PC-9 (cell line): Measurements from ENCODE around the gene AKAP8. TPM values are rescaled to one million over a fixed set of nuclear protein-coding genes. Genes with fewer than 3 reads are reported as not detected.

Experiments
- BruUV-seq: library from RNA; stranded (reverse); fragments of 400-500 nt; replicated peaks from 2 replicates; lab custom pipeline; 2021; lab: Mats Ljungman, UMichigan
- CTCF ChIA-PET: fragments of 300-600 bp; sonication (Branson Sonifier 250); formaldehyde crosslinking; loops from one replicate; lab custom pipeline; 2022; ENCODE audit warnings: antibody characterized with exemption; lab: Charles Lee
- POLR2A ChIA-PET: fragments of 300-600 bp; sonication (Branson Sonifier 250); formaldehyde crosslinking; loops from one replicate; lab custom pipeline; 2022; ENCODE audit warnings: antibody characterized with exemption; ENCODE audit not compliant: unreplicated experiment; lab: Charles Lee
- DNase-seq, 2 experiments: peaks; one replicate each; pipeline versions ENCODE4 v3.0.0 to v3.0.0-alpha.2; 2015 to 2022; ENCODE audit warnings: mixed read lengths in 1 of 2
- H2AFZ ChIP-seq: fragments of 200-600 bp; sonication (generic); 2 replicates; pipeline ENCODE4 v1.8.1; 2017; ENCODE audit warnings: antibody characterized with exemption
- H3F3A ChIP-seq: fragments of 200-600 bp; sonication (generic); 2 replicates; pipeline ENCODE4 v1.8.1; 2017; ENCODE audit warnings: antibody characterized with exemption, mild to moderate bottlenecking, low read depth; ENCODE audit not compliant: insufficient read depth
- H3K27ac ChIP-seq: fragments of 200-600 bp; sonication (generic); 2 replicates; pipeline ENCODE4 v1.6.1; 2016; ENCODE audit warnings: mixed run types
- H3K27me3 ChIP-seq: fragments of 200-600 bp; sonication (generic); 2 replicates; pipeline ENCODE4 v1.6.1; 2016; ENCODE audit warnings: low read depth, mixed run types; ENCODE audit not compliant: insufficient read depth
- H3K36me3 ChIP-seq: fragments of 200-600 bp; sonication (generic); 2 replicates; pipeline ENCODE4 v1.6.1; 2016; ENCODE audit warnings: low read depth, mixed run types
- H3K4me1 ChIP-seq: fragments of 200-600 bp; sonication (generic); replicated peaks from 2 replicates; pipeline ENCODE4 v1.6.1; 2016; ENCODE audit warnings: mixed run types; ENCODE audit not compliant: insufficient read depth
- H3K4me2 ChIP-seq: fragments of 200-600 bp; sonication (generic); 2 replicates; pipeline ENCODE4 v1.6.1; 2017; ENCODE audit warnings: mixed run types
- H3K4me3 ChIP-seq: fragments of 200-600 bp; sonication (generic); 2 replicates; pipeline ENCODE4 v1.6.1; 2016; ENCODE audit warnings: mixed run types
- H3K79me2 ChIP-seq: fragments of 200-600 bp; sonication (generic); 2 replicates; pipeline ENCODE4 v1.6.1; 2017; ENCODE audit warnings: low read depth, mixed run types
- H3K9me2 ChIP-seq: fragments of 200-600 bp; sonication (generic); 2 replicates; pipeline ENCODE4 v1.8.1; 2017; ENCODE audit warnings: mild to moderate bottlenecking; ENCODE audit not compliant: insufficient read depth
- H3K9me3 ChIP-seq: fragments of 200-600 bp; sonication (generic); 2 replicates; pipeline ENCODE4 v1.8.1; 2016; ENCODE audit warnings: low read depth; ENCODE audit not compliant: insufficient read depth
- H4K20me1 ChIP-seq: fragments of 200-600 bp; sonication (generic); 2 replicates; pipeline ENCODE4 v1.8.1; 2017; ENCODE audit not compliant: insufficient read depth
- EZH2 ChIP-seq: fragments of 200-600 bp; sonication (generic); IDR thresholded peaks from 2 replicates; pipeline ENCODE4 v1.8.0; 2017; ENCODE audit warnings: antibody characterized with exemption, low read depth
- intact Hi-C: fragments of 100-400 bp; cut with micrococcal nuclease; formaldehyde crosslinking; loops from one replicate; pipeline ENCODE4 v1.10.0; 2022; ENCODE audit not compliant: unreplicated experiment
- total RNA-seq: library from RNA; stranded (reverse); gene quantifications from 2 replicates; pipeline ENCODE4 v1.2.3, GENCODE V29; 2021
- TF ChIP-seq, protein P1 (sequence below): fragments of 200-600 bp; sonication (generic); conservative IDR thresholded peaks from 2 replicates; pipeline ENCODE4 v1.6.1; 2017; ENCODE audit warnings: mixed run types, antibody characterized with exemption, mild to moderate bottlenecking, moderate library complexity

AKAP8 gene
- total RNA-seq, 1 experiment from 2014 or later: 43.4 TPM

DNA sequence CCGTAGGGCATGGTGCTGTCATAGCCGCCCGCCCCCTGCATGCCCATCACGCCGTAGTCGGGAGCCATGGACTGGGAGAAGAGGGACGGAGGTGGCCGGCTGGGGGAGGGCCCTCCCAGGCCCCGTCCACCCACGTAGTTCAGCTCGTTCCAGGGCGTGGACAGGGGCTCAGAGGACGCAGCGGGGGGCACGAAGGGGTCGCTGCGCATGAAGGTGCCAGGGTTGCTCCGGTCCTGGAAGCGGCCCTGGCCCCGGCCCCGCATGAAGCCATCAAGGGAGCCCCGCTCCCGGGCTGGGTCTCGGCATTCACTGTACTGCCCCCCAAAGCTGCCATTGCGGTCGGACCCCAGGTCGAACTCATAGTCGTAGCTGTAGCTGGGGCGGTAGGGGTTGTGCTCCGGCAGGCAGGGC is 6.7 kb downstream of the AKAP8 start:
- no peak overlapping the region for H3K4me2 ChIP-seq
- H3K4me1 ChIP-seq: peaks cover 13% of the 10 kb centered on the region
- peaks cover 66% of the 10 kb centered on the region for H3K79me2 ChIP-seq
- no peak overlapping the region for H3K27ac ChIP-seq
- H3K27me3 ChIP-seq: no peaks in the 10 kb centered on the region
- H2AFZ ChIP-seq: no peak overlapping the region
- H3K9me2 ChIP-seq: no peaks in the 10 kb centered on the region
- ChIA-PET POLR2A (no interaction called here), CTCF (interaction anchor here (0.6 kb wide), 1 partner anchor 901 kb away, joined by 9 read pairs; no protein-coding TSS in a partner anchor)
- peaks cover 8% of the 10 kb centered on the region; the same call in 1 of the 2 replicates for H3F3A ChIP-seq
- BruUV-seq: no TSS peak
- H3K36me3 ChIP-seq: peaks cover 34% of the 10 kb centered on the region; the same call in 1 of the 2 replicates
- H3K9me3 ChIP-seq: no peaks in the 10 kb centered on the region
- H3K4me3 ChIP-seq: no peak overlapping the region
- no peak for DNase-seq
- H4K20me1 ChIP-seq: peaks cover 66% of the 10 kb centered on the region
- intact Hi-C loops: no loop called here
- TF ChIP-seq, protein P1, sequence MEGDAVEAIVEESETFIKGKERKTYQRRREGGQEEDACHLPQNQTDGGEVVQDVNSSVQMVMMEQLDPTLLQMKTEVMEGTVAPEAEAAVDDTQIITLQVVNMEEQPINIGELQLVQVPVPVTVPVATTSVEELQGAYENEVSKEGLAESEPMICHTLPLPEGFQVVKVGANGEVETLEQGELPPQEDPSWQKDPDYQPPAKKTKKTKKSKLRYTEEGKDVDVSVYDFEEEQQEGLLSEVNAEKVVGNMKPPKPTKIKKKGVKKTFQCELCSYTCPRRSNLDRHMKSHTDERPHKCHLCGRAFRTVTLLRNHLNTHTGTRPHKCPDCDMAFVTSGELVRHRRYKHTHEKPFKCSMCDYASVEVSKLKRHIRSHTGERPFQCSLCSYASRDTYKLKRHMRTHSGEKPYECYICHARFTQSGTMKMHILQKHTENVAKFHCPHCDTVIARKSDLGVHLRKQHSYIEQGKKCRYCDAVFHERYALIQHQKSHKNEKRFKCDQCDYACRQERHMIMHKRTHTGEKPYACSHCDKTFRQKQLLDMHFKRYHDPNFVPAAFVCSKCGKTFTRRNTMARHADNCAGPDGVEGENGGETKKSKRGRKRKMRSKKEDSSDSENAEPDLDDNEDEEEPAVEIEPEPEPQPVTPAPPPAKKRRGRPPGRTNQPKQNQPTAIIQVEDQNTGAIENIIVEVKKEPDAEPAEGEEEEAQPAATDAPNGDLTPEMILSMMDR: no peak
- TF ChIP-seq EZH2: no peak

DNA sequence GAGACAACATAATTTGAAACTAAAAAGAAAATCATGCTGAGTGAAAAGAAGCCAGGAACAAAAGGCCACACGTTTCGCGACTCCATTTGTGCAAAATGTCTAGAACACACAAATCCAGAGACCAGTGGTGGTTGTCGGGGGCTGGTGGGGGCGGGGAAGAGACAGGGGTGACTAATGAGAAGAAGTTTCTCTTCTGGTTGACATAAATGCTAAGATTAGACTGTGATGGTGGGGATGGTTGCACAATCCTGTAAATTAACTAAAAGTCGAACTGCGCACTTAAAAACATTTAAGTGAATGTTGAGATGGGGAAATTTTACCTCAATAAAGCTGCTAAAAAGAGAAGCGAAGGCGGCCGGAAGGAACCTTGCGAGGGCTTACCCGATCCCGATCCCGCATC is 7.1 kb downstream of the AKAP8 start:
- intact Hi-C loops: no loop called here
- DNase-seq: no peak
- TF ChIP-seq EZH2: no peak
- TF ChIP-seq, protein P1: no peak

GRCh38 chr19:15371786-15372380 is 7.7 kb downstream of the AKAP8 start:
- peaks cover 57% of the 10 kb centered on the region for H4K20me1 ChIP-seq
- TF ChIP-seq, protein P1: no peak
- CTCF ChIA-PET: no interaction called here
- H3K9me2 ChIP-seq: no peaks in the 10 kb centered on the region
- DNase-seq: no peak
- no peak overlapping the region for H2AFZ ChIP-seq
- H3K27me3 ChIP-seq: no peaks in the 10 kb centered on the region
- H3K79me2 ChIP-seq: peaks cover 56% of the 10 kb centered on the region
- no peak overlapping the region for H3K27ac ChIP-seq
- H3K4me1 ChIP-seq: peaks cover 7% of the 10 kb centered on the region
- H3K4me2 ChIP-seq: no peak overlapping the region
- POLR2A ChIA-PET: no interaction called here
- BruUV-seq: no TSS peak
- intact Hi-C loops: no loop called here
- no peak overlapping the region for H3K4me3 ChIP-seq
- no peaks in the 10 kb centered on the region for H3K9me3 ChIP-seq
- H3F3A ChIP-seq: no peaks in the 10 kb centered on the region; the same call in 1 of the 2 replicates
- peaks cover 37% of the 10 kb centered on the region; the same call in 1 of the 2 replicates for H3K36me3 ChIP-seq

More for the DNA sequence above, 7.1 kb downstream of the AKAP8 start:
- Histone ChIP-seq H3K4me1 (peaks cover 13% of the 10 kb centered on the region), H3K79me2 (peaks cover 62% of the 10 kb centered on the region), H2AFZ (no peak overlapping the region), H3K4me3 (no peak overlapping the region), H3K27ac (no peak overlapping the region), H4K20me1 (peaks cover 62% of the 10 kb centered on the region), H3K9me2 (no peaks in the 10 kb centered on the region), H3K27me3 (no peaks in the 10 kb centered on the region), H3F3A (peaks cover 4% of the 10 kb centered on the region; the same call in 1 of the 2 replicates), H3K4me2 (no peak overlapping the region), H3K9me3 (no peaks in the 10 kb centered on the region), H3K36me3 (peaks cover 34% of the 10 kb centered on the region; the same call in 1 of the 2 replicates)
- ChIA-PET POLR2A (no interaction called here), CTCF (interaction anchor here (0.6 kb wide), 1 partner anchor 901 kb away, joined by 9 read pairs; no protein-coding TSS in a partner anchor)
- BruUV-seq: no TSS peak
